Activated CD4-positive, alpha-beta T cell treated with anti-CD3 and anti-CD28 coated beads for 48 hours (primary cell): Measurements from ENCODE around the gene RGS14.
A peak's percentile ranks its signal among the peaks of the same experiment; 100 is the strongest.
"Not testable (repeated sequence)": the region's sequence is repeated elsewhere in the genome, so short reads cannot be mapped to it uniquely, and the experiment has no call there.

ENCODE experiments used
- DNase-seq: peaks from one replicate; pipeline ENCODE4 v3.0.0-alpha.2; 2020

Gene RGS14

DNA sequence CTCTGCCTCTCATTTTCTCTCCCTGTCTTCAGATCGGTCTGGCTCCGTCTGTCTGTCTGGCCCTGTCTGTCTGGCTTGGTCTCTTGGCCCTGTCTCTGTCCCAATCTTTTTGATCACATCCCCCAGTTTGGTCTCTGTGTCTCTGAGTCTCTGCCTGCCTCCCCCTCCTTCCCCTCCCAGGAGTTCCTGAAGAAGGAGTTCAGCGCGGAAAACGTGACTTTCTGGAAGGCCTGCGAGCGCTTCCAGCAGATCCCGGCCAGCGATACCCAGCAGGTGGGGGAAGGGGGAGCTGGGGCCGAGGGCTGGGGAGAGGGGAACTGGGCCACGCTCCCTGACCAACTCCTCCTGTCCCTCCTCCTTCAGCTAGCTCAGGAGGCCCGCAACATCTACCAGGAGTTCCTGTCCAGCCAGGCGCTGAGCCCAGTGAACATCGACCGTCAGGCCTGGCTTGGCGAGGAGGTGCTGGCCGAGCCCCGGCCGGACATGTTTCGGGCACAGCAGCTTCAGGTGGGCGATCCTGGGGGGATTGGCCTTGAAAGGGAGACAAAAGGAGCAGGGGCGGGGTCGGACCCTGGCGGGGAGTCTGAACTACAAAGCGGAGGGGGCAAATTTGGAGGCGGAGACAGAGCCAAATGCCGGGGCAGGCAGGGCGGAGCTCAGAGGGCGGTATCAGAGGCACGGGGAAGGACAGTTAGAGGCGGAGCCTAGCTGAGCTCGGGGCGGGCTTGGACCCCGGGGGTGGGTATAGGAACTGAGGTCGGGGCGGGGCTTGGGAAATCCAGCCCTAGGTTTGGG is 9.0 kb downstream of the RGS14 start:
- peak; percentile 28 for DNase-seq

DNA sequence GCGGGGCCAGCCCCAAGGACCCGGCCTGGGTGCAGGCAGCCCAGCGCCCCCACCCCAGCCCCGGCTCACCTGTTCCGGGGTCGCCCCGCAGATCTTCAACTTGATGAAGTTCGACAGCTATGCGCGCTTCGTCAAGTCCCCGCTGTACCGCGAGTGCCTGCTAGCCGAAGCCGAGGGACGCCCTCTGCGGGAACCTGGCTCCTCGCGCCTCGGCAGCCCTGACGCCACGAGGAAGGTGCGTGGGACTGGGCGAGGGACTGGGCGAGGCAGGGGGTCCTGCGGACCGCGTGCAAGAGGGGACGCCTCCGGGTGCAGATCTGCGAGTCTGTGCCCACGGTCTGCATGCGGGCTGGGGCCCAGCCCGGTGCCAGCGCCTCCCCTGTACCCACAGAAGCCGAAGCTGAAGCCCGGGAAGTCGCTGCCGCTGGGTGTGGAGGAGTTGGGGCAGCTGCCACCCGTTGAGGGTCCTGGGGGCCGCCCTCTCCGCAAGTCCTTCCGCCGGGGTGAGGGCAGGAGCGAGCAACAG is 9.7 kb downstream of the RGS14 start:
- DNase-seq, result no peak

DNA sequence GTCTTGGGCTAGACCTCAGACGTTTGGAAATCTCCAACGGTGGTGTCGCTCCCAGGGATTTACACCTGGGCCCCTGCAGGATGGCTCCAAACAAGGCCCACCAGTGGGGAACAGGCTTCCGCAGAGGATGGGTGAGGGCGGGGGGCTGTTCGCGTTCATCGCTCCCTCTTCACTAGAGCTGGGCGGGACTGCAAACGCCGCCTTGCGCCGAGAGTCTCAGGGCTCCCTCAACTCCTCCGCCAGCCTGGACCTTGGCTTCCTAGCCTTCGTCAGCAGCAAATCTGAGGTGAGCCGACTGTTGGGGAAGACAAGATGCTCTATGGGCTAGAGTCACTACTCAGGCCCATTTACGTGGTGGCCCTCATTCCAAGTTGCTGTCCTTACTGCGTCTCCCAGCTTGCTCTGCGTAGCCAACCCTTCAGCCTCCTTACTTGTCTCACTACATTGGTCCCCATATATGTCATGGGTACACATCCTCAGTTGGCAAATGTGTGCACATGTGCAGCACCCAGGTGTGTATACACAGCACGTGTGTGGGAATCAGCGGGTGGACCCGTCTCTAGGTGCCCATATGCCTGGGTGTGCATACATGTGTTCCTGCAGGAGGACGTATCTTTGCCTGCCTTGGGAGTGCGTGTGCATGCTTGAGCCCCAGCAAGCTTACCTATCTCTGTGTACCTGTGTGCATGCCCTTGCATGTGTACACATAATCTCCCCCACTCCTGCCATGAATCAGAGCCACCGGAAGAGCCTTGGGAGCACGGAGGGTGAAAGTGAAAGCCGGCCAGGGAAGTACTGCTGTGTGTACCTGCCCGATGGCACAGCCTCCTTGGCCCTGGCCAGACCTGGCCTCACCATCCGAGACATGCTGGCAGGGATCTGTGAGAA is 10.5 kb downstream of the RGS14 start:
- DNase-seq, result no peak

DNA sequence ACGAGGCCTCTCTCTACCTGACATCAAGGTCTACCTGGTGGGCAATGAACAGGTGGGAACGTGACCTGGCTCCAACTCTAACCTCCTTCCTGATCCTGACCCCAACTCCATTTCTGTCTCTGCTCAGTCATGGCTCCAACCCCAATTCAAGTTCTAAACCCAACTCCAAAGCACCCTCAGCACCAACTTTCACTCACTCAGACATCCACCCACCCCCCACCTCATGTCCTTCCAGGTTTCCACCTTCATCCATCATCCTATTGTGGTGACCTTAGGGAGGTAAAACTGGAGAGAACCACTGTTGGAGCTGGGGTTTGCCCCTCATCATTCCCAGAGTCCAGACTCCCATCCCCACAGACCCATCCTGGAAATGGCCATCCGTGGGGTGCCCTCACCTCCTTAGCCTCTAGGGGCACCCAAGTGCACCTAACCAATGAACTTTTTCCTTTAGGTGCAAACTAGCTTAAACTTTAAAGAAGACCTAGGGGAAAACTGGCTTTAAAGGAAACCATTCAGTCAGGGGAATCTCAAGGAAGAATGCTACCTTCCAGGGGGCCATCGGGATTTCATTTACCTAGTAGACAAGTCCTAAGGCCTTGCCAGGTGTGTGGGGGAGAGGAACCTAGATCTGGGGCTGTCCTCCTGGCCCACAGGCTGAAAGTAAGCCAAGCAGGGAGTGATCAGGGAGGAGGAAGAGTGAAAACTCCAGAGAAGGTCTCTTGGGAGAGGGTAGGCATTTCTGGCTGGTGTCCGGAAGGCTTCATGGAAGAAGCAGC is 11.3 kb downstream of the RGS14 start:
- DNase-seq, result peak; percentile 49

DNA sequence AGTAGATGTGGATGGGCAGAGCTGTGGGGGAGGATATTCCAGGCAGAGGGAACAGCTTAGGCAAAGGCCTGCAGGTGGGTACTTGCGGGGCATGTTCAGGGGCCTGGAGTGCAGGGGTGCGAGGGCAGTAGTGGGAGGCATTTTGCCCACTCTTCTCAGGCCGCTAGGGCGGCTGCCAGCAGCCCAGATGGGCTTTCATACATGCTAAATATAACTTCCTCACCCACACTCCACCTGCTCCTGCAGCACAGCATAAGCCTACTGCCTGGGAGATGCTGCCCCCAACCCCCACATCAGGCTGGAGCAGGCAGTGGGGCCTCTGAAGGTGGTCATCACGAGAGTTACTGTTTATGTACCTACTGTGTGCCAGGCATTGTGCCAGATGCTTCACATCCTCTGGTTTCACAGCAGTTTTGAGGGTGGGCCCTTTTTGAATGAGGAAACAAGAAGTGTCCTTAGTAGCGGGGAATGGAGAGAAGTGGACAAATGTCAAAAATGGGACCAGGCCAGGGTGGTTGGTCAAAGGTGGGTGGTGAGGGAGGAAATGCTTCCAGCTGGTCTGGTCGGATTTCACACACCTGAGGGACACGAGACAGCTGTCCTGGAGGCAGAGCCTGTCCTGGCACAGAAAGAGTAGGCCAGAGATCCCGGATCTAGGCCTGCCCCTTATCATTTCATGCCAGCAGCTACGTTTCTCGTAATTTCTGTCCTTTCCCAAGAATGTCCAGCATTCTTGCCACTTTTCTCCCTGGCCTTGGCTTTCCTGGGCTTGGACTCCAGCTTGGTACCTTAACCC is 12.1 kb downstream of the RGS14 start:
- DNase-seq, result no peak

DNA sequence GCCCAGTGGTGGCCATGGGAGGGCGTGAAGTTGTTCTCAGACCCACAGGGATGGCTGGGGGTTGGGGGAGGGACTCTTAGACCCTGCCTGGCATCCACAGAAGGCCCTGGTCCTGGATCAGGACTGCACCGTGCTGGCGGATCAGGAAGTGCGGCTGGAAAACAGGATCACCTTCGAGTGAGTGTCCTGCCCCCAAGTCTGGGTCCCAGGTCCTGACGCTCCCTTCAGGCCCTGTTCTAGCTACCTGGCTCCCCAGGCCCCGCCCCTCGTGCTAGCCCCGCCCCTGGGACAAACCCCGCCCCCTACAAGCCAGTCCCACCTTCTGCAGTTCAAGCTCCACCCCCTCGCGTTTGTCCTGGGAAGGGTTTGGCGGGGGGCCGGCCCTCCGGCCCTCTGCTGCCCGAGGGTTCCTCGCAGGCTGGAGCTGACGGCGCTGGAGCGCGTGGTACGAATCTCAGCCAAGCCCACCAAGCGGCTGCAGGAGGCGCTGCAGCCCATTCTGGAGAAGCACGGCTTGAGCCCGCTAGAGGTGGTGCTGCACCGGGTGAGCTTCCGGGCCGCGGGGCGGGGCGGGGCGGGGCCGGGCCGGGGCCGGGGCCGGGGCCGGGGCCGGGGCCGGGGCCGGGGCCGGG is 12.9 kb downstream of the RGS14 start:
- DNase-seq, result peak; percentile 77

DNA sequence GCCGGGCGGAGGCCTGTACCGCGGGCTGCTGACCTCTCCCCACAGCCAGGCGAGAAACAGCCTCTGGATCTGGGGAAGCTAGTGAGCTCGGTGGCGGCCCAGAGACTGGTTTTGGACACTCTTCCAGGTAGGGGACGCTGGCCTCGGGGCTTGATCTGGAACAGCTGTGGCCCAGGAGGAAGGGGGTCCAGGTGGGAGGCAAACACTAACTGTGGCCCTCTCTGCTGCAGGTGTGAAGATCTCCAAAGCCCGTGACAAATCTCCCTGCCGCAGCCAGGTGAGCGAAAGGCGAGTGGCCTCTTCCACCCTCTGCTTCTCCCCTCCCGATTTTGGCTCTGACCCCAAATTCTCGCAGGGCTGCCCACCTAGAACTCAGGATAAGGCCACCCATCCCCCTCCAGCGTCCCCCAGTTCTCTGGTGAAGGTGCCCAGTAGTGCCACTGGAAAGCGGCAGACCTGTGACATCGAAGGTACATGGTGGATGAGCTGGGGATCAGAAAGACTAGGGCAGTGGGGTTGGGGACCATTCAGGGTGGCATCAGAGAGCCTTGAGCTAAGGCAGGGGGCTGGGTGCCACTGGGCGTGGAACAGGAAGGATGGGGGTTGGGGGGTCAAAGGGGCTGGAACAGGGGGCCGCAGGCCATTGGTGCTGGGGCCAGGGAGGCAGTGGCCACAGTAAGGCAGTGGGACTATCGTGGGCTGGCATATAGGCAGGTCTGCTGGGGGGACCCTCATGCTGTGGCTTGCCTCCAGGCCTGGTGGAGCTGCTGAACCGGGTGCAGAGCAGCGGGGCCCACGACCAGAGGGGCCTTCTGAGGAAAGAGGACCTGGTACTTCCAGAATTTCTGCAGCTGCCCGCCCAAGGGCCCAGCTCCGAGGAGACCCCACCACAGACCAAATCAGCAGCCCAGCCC is 13.7 kb downstream of the RGS14 start:
- DNase-seq, result no peak

DNA sequence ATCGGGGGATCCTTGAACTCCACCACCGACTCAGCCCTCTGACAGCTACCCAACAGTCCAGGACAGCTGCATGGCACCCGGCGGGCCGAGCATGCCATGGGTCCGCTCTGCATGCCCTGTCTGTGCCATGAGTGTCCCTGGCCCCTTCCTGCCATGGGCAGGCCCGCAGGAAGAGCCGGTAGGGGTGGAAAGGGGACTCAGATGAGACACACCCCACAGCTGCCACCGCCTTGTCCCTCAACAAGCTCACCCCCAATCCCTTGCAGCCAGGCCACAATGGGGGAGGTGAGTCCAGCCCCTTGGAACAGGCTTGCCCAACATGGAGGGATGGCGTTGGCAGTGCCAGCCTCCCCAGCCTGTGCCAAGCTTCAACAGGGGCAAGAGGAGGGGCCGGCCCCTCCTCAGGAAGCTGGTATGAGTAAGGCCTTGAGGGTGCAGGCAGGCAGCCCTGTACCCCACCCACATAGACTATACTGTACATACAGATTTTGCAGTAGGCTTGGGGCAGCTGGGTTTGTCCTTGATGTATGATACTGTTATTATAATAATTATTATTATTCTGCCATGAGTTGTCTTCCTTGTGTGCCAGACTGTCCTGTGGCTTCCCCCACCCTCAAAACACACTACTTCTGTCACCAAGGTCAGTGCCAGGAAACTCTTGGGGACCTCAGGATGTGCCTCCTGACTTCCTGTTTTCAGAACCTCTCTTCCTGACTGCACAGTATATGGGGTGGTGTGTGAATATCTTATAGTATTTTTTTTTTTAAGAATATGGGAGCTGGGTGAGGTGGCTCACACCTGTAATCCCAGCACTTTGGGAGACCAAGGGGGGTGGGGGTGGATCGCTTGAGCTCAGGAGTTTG is 14.5 kb downstream of the RGS14 start:
- DNase-seq, result peak; percentile 31

DNA sequence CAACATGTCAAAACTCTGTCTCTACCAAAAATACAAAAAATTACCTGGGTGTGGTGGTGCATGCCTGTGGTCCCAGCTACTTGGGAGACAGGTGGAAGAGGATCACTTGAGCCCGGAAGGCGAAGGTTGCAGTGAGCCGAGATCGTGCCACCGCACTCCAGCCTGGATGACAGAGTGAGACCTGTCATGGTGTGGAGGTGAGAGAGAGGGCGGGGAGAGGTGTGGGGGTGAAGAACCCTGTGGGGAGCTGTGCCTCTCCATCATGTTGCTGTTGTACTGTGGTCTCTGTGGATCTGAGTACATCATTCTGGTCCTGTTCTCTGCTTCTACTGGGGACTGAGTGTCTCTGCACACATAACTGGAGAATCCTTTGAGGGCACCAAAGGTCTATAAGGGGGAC is 15.2 kb downstream of the RGS14 start:
- no peak for DNase-seq

DNA sequence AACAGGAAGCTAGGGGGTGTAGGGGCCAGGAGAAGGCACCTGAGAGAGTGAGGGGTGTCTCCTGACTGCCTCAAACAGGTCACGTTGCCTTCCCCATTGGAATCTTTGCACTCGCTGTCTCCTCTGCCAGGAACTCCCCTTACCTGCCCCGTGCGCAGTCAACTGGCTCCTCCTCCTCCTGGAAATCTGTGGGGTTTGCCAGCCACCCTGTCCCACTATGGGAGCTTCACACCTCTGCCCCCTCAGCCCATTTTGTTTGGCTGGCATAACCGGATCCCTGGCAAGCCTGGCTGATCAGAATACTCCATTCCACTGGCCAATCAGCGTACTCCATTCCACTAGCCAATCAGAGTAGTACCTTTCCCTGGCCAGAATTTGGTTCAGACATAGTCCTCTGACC is 16.1 kb downstream of the RGS14 start:
- no peak for DNase-seq

DNA sequence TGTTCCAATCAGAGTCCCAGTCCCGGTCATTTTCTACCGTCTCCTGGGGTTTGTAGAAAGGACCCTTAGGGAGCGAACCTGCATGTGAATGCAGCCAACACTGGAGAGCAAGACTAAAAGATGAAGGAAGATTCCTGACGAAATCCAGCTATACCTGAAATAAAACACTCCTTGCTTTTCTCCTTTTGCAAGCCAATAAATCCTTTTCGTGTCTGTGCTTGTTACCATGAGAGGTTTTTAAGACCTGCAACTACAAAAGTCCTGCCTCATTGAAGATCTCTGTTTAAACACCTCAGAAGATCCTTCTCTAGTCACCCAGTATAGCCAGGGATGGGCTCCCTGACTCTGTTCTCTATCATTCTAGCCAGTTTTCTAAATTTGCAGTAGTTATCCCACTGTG is 16.5 kb downstream of the RGS14 start:
- no peak for DNase-seq

DNA sequence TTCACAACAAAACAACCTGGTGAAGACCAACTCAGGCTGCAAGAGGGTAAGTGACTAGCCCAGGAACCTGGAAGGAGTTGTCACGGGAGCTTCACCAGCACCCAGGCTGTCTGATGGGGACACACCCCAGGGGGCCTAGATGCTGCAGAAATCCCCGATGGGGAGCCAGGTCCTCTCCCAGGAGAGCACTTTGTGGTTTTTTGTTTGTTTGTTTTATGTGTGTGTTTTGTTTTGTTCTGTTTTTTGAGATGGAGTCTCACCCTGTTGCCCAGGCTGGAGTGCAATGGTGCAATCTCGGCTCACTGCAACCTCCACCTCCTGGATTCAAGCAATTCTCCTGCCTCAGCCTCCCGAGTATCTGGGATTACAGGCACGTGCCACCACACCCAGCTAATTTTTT is 17.8 kb downstream of the RGS14 start:
- not testable (repeated sequence) for DNase-seq

DNA sequence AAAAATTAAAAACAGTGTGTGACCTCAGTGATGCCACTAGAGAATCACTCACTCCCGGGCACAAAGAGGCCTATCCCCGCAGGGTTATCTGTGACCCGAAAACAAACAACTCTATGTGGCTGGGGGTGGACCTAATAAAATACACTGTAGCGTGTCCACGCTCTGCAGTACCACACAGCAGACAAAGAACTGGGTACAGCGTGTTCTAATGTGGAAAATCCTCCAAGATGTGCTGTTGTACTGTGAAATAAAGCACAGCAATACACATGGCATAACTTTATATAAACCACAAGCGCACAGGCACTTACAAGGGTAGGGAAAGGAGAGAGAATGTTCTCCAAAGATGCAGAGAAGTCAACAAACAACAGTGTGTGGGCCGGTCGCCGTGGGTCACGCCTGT is 18.4 kb downstream of the RGS14 start:
- DNase-seq, result no peak

DNA sequence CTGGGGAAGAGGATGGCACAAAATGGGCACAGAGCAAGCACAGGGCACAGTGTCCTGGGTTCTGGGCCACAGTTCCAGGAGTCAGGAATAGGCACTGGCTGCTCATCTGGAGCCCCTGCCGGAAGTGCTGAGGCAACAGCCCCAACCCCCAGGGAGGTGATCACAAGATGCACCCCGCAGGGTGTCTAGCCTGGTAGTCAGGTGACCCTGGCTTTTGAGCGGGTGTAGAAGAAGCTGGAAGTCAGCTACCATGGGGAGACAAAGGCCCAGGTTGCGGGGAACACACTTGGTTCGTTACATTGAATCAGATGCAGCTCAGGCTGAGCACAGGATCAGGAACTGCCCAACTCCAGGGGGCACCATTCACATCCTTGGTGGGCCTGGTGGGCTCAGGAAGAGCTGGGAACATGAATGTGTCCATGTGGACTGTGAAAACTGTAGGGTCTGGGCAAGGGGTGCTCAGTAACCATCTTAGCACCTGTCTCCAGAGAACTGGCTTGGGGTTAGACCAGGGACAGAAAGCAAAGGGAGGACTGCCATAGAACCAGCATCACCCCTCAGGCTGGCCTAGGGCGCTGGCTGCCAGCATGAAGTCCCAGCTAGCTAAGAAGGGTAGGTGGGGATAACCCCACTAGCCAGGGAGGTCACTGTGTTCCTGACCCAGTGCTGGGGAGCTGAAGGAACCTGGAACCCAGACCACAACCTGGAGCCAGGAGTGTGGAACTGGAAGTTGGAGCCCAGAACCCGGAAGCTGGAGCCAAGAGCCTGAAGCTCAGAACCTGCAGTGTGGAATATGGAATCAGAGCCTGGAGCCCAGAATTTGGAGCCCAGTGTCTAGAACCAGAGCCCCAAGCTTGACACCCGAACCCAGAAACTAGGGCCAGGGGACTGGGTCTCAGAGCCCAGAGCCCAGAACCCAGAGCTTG is 20.4 kb downstream of the RGS14 start:
- no peak for DNase-seq

DNA sequence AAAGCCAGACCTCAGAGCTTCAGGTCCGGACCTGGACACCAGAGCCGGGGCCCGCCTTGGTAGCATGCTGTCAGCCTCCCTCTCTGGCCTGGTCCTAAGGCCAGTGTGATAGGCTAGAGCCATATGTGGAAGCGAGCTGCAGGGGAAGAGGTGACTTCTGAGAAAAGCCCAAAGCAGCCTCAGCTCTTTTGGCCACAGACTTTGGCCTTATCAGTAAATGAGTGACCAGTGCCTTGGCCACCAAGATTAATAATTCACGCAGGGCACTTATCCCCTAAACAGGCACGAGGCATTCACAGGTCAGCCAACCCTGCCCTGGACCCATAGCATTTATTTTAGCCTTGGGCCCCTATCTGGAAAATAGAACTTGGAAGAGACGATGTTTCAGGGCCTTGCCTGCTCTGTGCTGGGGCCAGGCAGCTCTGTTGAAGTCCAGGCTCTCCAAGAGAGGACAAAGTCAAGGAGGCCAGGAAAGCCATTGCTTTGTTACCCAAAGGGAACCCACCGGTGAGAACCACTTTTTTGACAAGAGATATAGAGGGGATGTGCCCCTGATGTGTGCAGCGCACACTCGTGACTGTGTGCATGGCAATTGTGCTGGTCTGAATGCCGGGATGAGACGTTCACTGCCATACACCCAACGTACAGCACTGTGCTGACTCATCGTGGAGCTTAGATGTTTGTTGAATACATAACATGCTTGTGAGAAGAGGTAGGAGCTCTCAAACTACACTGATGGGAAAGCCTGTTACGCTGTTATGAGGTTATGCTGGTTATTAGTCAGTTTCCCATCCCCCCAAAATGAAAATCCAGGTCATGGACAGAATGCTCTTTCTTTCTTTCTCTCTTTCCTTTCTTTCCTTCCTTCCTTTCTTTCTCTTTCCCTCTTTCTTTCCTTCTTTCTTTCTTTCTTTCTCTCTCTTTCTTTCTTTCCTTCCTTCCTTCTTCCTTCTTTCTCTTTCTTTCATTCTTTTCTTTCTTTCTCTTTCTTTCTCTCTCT is 21.5 kb downstream of the RGS14 start:
- DNase-seq, result peak; percentile 58

DNA sequence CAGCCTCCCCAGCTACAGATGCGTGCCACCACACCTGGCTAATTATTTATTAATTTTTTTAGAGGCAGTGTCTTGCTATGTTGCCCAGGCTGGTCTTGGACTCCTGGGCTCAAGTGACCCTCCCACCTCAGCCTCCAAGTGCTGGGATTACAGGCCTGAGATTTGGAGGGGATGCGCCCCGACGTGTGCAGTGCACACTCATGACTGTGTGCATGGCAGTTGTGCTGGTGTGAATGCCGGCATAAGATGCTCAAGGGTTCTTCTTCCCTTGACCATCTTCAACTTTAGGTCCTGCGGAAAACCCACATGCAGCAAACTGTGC is 23.0 kb downstream of the RGS14 start:
- no peak for DNase-seq

DNA sequence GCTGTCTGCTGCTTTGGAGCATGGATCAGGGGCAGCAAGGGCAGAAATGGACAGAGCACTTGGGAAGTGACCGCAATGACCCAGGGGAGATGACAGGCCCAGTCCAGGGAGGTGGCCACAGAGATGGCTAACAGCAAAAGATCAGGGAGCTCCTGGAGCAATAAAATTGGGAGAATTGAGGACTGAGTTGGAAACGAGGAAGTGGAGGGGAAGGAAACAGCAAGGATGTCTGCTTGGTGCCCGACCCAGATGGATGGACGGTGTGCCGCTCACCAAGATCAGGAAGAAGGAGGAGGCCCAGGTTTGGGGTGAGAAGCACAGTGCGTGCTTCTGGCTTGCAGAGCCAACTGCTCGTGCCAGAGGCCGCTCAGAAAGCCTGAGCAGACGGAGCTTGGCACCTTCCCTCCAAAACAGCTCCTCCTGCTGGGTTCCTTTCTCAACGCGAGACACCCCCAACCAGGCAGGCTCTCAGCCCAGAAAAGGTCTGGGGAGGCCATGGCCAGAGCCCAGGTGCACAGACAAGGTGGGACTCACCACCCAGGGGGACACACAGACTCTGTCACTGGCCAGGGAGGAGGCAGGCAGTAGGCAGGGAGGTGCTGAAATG is 24.8 kb downstream of the RGS14 start:
- peak; percentile 45 for DNase-seq
